ENCODE measurements around the gene BASP1.

DNA sequence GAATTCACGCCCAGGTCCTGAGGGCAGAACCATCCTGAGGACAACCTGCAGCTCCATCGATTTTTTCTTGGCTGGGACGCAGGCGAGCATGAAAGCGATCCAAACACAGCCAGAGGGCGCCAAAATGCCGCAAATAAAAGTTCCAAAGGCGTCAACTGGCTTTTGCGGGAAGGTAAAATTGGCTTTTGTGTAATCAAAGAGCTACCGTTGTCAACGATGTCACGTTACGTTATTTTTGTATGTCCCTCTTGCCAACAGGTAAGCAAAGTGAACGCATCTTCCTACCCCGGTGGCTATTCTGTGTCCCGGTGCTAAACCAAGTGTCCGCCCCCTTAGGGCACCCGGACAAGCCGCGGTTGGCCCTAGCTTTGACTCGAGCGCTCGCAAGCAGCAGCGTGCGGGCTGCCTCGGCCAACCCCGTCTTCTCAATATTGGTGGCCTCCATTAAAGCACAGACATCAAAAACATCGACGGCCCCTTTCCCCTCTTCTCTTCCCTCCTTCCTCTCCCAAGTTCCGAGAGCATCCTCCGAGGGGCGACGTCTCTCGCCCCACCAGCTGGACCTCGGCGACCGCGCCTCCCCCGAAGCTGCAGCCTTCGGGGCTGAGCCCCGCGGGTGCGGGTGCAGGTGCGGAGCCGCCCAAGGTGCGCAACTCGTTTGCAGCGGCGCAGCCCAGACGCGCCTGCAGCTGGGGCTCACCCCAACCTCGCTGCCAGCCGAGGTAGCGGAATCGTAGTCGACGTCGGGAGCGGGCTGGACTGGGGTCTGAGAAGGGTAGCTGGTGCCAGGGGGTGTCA is 1.1 kb upstream of the BASP1 start:
- TF ChIP-seq, protein P1, sequence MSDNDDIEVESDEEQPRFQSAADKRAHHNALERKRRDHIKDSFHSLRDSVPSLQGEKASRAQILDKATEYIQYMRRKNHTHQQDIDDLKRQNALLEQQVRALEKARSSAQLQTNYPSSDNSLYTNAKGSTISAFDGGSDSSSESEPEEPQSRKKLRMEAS (IDR thresholded peaks at IDR 0.05; ENCODE audit: low read depth): peak; percentile 76
- TF ChIP-seq, protein P2, sequence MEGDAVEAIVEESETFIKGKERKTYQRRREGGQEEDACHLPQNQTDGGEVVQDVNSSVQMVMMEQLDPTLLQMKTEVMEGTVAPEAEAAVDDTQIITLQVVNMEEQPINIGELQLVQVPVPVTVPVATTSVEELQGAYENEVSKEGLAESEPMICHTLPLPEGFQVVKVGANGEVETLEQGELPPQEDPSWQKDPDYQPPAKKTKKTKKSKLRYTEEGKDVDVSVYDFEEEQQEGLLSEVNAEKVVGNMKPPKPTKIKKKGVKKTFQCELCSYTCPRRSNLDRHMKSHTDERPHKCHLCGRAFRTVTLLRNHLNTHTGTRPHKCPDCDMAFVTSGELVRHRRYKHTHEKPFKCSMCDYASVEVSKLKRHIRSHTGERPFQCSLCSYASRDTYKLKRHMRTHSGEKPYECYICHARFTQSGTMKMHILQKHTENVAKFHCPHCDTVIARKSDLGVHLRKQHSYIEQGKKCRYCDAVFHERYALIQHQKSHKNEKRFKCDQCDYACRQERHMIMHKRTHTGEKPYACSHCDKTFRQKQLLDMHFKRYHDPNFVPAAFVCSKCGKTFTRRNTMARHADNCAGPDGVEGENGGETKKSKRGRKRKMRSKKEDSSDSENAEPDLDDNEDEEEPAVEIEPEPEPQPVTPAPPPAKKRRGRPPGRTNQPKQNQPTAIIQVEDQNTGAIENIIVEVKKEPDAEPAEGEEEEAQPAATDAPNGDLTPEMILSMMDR (IDR thresholded peaks at IDR 0.05): peak; percentile 91
- TF ChIP-seq RAD21 (IDR thresholded peaks at IDR 0.05; ENCODE audit: low read length) (peak; percentile 94), EZH2phosphoT487 (IDR thresholded peaks at IDR 0.05; ENCODE audit: borderline replicate concordance, low read depth) (no peak), FOXM1 (IDR thresholded peaks at IDR 0.05; ENCODE audit: low read depth) (no peak)
